OCI-LY7 (cell line): ENCODE data around the gene SUMO4.
A peak's percentile ranks its signal among the peaks of the same experiment; 100 is the strongest.

Experiments
- CTCF ChIP-seq: fragments of 200-600 bp; sonication (generic); conservative IDR thresholded peaks from 2 replicates; pipeline ENCODE4 v1.5.1; 2014; ENCODE audit warnings: mild to moderate bottlenecking, antibody characterized with exemption, low read length, moderate library complexity, mixed read lengths
- EZH2phosphoT487 ChIP-seq: fragments of 200-600 bp; sonication (generic); IDR thresholded peaks from 2 replicates; pipeline ENCODE4 v1.6.1; 2018; ENCODE audit warnings: low read depth, borderline replicate concordance, mild to moderate bottlenecking, mixed run types, antibody characterized with exemption, low read length, moderate library complexity, mixed read lengths

GRCh38 chr6:149429427-149430360, 29.6 kb downstream of the SUMO4 start:
- TF ChIP-seq CTCF (0 out of 2 replicates have a peak, but pooled peaks have one; percentile 27), EZH2phosphoT487 (no peak)
